NCI-H748 treated with DMSO at 0.1 percent for 48 hours (cell line): Measurements from ENCODE around the gene C10orf95.

Experiments
- DNase-seq: peaks from one replicate; lab custom pipeline; 2025; lab: John Stamatoyannopoulos, UW

C10orf95 gene

DNA sequence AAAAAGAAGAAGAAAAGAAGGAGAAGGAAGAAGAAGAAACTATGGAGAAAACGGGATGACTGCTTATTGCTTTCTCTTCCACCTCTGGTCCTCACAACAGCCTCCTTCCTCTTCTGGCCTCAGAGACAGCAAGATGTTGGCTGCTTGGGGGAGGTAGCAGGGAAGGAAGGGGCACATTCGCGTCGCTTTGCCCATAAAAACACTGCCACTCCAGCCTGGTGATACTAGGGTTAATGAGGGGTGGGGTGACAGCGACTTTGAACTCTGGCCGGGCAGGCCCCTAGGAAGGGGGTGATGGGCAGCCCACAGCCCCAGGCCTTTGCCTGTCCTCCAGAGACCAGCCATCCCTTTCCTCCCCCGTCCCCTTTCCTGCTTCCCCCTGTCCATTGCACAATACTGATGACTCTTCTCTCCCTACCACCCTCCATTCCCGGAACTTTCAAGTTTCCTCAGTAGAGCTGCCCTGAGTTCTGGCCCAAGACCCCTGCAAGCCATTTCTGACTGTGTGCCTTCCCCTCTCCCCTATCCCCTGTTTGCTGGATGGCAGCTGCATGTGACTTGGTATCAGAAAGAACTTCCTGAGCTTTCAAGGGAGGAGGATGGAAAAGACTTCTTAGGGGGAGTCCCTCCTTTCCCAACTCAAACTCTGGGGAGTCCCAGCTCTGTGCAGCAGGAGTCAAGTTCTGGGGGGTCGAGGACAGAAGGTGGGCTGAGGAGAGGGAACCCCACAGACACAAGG, 16.8 kb downstream of the C10orf95 start:
- DNase-seq, result no peak

DNA sequence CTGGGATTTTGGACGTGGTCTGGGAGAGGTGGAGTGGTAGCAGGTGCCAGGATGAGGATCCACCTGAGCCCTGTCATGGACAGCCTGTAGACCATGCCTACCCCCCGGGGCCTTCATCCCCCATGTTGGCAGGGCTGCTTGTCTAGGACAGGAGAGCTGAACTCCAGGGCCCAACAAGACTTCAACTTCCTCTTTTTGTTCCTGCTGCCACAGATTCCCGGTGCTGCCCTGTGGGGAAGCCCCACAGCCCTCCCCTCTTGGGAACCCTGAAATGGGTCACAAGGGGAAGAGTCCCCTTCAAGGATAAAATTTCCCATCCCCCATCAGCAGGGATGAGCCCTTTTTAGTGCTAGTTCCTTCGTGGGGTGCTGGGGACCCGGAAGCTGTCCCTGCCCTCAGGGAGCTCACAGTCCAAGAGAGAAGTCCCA, 17.7 kb downstream of the C10orf95 start:
- no peak for DNase-seq

DNA sequence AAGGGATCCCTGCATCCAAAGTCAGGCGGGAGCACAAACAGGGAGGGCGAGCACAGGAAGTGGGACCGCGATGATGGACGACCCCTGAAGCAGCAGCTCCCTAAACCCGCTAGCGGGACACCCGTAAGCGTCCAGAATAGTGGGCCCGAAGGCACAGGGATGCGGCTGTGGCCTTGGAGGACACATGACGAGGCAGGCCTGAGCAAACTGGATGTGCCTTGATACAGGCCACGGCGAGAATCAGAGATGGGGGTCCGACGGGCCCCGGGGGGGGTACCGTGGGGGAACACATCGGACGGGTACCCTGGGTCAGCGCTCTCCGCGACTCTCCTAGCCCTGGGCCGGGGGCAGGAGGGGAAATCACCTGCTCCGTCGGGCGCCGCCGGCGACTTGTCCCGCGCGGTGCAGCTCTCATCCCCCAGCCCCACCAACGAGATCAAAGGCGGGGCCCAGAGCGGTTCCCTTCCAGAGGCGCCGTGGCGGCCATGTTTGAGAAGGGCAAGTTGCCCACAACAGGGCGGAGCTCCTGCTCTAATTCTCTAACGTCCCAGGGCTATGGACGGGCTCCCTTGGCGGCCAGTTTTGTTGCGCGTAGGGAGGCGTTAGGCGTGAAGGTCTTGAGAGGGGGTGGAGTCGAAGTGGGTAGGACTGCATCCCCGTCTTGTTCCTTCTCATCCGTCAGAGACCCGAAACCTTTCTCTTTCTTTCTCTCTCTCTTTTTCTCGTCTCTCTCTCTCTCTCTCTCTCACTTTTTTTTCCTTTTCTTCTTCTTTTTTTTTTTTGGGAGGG, 19.0 kb downstream of the C10orf95 start, which contains the start of gene CUEDC2:
CUEDC2 (minus strand) TSS at position 413 of the 789 bp plus-strand sequence. CDS start 7,386 bp downstream, outside the sequence.
- peak; percentile 89 for DNase-seq

DNA sequence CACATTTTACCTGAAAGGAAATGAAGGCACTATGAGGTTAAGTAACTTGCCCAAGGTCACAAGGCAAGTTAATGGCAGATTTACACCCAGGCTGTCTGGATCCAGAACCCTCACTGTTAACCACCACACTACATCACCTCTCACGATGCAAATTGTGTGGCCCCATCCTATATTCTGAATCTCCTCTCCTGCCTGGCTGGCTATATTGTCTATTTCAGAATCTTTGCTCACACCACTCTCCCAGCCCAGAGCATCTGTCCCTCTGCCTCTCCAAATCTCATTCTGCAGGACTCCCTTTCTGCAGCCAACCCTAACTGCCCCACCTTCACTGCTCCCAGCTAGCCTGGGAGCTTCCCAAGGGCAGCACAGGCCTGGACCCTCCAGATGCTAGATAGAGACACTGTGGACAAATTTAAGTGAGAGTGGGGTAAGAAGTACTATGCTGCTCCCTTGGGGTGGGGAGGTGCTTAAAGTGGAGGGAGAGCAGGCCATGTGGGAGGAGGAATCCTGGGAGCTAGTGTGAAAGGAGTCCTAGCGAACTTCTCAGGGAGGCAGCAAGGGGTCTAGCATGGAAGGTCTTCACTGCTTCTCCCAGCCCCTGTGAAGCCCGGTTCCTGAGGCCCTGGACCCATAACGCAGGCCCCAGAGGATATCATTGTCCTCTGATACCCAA, 19.8 kb downstream of the C10orf95 start:
- DNase-seq, result no peak

DNA sequence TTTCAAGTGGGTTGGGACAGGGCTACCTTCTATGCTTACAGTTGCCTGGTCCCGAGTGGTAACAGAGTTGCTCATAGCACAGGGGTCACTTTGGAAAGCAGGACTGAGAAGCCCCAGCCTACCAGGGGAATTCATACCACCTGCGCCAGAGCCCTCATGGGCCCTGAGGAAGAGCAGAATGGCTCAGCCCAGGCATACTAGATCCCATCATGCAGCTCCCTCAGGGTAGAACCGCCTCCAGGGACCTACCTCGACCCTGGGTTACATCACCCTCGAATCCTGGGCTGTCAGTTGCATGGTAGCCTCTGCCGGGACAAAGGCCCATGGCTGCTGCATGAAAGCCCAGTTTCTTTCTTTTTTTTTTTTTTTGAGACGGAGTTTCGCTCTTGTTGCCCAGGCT, 21.9 kb downstream of the C10orf95 start:
- no peak for DNase-seq

DNA sequence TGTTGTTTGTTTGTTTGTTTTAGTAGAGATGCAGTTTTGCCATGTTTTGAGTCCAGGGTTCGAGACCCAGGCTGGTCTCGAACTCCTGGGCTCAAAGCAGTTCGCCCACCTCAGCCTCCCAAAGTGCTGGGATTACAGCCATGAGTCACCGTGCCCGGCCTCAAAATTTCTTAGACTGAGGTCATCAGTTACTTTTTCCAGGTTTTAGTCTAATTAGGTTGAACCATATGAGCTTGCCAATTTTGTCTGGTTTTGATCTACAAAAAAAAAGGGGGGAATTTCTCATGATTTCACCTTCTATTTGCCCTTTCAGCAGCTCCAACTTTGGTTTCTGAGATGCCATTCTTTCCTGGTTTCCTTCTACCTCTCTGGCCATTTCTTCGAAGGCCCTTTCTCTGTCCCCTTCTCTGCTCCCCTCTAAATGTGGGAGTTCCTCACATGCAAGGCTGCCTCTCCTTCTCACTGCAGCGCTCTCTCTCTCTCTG, 24.5 kb downstream of the C10orf95 start:
- DNase-seq, result no peak

DNA sequence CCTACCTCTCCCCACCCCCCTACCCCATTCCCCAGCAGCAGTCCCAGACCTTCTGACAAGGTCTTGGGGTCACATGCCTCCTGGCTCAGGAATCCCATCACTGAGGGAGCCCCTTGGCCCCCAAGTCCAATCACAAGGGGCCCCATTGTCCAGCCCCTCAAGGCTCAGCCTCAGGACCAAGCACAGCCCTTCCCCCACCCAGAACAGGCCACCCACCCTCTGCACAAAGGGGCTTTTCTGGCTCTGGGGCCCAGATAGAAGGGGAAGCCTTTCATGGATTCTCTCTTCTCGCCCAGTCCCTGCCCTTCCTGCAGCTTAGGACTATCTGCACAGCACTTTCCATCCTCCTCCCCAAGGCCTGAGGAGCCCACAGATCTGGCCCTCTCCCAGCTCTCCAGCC, 25.9 kb downstream of the C10orf95 start:
- DNase-seq, result no peak

DNA sequence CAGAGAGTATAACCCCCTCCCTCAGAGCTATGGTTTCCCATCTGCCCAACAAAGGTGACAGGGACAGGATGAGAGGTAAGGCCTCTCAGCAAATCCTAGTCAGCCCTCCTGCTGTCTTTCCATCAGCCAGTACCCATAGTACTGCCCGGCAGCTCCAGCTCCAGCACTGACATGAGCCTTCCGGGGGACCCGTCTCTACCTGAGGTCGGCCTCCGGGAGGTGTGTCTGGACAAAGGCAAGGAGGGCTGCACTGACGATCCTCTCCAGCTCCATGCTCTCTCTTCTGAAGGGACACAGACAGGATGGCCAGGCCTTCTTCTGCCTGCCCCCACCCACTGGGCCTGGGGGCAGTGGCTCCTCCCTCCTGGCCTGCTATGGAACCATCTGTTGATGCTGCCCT, 26.4 kb downstream of the C10orf95 start:
- DNase-seq, result no peak

DNA sequence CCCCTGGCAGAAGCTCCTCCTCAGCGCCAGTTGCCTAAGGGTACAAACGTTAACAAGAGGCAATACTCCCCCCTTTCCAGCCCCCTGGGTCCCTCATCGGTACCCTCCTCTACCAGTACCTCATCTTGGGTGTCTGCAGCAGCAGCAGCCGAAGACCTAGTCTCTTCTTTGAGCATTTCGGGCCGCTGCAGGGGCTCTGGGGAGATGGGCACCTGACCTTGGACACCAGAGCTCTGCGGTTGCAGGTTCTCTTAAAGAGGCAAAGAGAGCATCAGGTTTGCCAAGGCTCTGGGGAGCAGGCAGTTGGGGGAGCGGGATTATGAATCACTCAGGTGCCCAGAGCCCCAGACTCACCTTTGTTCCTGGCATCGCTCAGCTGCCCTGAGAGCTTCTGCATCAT, 27.2 kb downstream of the C10orf95 start:
- no peak for DNase-seq

DNA sequence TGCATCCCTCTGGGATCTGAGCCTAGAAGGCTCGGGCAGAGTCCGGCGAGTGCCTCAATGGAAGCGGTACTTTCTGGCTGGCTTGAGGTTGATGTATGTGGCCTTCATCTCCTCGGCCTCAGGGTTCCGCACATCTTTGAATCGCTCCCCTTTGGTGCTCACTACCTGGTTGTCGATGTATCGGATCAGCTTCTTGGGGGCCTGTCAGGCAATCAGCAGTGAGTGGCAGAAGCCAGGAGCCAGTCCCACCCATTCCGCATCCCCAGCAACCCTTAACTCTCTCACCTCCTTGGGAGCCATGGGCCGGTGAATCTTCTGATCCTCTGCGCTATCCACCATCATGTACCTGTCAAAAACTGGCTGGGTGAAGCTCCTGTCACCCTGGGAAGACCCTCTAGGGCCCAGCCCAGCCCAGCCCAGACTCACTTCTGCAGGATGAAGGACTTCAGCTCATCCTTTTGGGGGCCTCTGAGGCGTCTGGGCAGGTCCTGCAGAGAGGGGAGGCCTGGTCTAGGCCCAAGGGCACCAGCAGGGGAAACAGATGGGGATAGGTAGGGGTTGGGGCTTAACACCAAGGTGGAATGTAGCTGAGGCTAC, 27.9 kb downstream of the C10orf95 start:
- no peak for DNase-seq

DNA sequence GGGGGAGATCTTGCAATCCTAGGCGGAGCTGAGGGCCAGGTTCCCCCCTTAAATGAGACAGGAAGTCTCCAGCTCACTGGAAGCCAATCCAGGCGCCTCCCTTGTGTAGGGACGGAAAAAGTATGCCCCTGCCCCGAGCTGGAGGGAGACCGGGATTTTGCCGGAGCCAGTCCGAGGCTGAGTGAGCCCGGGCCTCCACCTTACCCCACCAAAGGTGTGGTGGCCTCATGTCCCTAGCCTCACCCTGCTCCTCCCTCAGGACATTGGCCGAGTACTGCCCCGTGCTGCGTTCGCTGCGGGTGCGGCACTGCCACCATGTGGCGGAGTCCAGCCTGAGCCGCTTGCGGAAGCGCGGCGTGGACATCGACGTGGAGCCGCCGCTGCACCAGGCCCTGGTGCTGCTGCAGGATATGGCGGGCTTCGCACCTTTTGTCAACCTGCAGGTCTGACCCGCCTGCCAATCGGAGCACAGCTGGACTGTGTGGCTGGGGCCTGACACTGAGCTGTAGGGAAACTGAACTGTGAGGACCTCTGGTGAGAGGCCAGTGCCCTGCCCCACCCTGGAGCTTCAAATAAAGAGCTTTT, 28.7 kb downstream of the C10orf95 start:
- peak; percentile 5 for DNase-seq

DNA sequence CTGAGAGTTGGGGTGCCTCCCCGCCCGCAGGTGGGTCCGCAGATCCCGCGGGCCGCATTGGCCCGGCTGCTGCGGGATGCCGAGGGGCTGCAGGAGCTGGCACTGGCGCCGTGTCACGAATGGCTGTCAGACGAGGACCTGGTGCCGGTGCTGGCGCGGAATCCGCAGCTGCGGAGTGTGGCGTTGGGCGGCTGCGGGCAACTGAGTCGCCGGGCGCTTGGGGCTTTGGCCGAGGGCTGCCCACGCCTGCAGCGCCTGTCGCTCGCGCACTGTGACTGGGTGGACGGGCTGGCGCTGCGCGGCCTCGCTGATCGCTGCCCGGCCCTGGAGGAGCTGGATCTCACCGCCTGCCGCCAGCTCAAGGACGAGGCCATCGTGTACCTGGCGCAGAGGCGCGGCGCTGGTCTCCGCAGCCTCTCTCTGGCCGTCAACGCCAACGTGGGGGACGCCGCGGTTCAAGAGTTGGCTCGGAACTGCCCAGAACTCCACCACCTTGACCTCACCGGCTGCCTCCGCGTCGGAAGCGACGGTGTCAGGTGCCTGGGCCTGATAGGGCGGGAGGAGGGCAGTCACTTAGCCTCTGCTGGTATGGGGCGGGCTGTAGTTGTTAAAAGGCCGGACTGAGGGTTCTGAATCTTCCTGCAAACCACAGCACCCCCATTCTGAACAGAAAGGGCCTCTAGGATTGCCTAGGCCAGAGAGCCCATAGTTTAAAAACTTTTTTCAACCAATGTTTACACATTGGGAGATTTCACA, 29.4 kb downstream of the C10orf95 start:
- DNase-seq, result peak; percentile 1

DNA sequence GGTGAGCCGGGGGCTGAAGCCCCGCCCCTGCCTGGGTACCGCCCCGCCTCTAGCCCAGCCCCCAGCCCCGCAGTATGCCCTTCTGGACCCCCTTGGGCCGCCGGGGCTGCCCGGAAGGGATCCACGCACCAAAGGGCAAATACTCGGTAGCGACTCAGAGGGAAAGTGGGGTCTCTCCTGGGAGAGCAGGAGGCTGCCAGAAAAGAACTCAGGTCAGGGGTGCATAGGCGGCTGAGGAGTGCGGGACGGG, 29.9 kb downstream of the C10orf95 start:
- no peak for DNase-seq

DNA sequence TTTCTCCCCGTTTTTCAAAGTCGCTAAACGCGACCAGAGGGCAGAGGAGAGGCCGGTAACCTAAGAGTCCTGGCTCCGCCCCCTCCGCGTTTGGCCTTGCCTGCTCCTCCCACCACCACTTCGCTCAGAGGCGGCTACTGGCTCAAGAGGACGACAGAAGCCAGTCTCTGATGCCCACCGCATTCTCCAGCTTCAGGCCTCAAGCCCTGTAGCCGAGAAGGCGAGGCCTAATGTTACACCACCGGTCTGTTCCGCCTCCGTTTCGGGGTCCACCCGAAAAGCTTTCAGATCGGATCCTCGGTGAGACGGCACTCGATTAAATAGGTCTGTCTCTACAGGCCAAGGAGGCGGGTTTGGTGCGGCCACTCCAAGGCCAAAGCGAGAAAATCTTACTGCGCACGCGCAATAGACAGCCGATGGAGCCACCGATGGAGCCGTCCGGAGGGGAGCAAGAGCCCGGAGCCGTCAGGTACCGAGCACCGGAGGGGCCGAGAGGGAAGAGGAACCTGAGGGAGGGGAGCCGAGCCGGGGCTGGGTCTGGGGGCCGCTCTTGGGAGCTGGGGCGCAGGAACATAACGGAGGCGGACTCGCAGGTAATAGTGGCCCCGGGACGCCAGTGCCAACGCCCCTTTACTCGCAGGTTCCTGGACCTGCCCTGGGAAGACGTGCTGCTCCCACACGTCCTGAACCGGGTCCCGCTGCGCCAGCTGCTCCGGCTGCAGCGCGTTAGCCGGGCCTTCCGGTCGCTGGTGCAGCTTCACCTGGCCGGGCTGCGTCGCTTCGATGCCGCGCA, 30.4 kb downstream of the C10orf95 start, which contains the start of gene FBXL15:
FBXL15 (plus strand) TSS at position 123 of the 793 bp plus-strand sequence; CDS start at position 417, 294 bp downstream.
- peak; percentile 82 for DNase-seq

DNA sequence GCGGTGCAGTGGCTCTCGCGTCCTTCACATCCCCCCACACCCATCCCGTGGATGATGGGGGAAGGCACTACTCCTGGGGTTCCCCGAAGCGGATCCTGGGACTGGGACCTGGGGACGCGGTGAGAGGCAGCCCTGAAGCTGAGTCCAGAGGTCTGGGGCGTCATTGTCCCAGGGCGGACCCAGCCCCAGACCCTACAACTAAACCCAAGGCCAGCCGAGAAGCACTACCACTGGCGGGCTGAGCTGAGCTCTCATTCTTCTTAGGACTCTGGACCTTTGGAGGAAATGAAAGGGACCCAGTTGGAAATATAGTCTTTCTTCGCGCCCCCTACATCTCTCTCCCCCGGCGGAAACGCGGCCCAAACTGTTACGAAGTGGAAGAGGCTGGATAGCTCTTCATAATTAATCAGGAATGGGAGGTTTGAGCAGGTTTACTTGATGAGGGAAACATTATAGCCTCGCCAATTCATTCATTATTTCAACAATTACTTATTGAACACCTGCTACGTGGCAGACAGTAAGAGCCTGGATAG, 31.1 kb downstream of the C10orf95 start:
- DNase-seq, result no peak

DNA sequence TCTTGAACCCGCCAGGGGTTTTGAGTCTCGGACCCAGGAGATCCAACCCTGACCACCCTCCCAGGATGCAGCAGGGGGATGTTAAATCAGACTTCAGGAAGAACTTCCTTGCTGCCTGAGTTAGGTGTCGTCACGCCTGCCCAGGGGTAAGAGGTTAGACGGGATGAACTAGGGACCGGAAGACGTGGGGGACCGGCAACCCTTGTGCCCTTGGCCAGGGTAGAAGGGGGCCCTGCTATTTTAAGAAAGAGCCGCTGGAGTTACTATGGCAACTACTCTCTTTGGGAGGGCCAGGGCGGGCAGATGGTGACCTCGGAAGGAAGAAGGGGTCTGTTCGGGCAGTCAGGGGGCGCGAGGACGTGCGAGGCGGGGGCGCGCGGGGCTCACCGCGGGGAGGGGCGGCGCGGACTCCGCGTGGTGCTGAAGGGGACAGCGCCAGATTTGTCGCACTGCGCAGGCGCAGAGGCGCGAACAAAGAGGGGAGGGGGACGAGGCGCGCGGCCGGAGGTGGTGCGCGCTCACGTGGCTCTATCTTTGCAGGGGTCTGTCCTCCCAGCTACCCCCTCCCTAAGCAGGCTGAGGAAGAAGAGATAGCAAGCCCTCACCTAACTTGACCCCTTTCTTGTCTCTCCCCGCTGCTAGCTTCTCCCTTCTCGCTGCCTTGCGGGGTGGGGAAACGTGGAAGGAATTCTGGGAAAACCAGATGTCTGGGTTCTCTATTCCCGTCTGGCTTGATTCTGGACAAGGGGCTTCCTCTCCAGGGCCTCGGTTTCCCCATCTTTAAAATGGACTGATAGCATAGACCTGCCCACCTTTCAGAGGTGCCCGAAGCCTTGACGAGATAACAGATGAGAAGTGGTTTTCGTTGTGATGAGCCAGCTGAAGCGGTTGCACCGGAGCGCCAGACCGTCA, 31.8 kb downstream of the C10orf95 start:
- DNase-seq, result peak; percentile 58

DNA sequence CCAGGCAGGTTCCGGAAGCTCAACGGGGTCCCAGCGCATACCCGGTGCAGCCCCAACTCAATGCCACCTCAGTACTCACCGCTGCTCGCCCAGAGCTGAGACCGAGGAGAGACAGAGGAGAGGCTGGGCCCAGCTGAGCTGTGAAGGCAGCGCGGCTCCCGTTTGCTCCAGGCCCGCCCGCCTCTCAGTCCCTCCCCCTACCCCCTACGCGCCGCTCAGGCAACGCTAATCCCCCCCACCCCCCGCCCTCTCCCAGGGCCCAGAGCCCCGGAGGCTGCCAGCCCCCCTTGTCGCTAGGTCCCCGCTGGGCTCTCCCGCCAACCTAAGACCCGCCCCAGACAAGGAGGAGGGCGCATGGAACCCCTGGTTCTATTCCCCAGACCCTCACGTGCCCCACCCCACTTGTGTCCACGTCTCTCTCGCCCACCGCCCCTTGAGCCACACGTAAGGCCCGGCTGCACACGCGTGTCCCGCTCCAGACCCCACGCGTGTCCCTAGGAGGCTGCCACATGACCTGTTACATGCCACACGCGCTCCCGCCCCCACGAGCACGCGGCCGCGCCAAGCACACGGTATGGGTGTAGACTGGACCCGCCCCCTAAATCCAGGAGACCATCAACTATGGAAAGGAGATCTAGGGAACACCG, 32.6 kb downstream of the C10orf95 start, which contains the start of gene PSD:
PSD (minus strand) TSS at position 164 of the 647 bp plus-strand sequence. CDS start 1,747 bp downstream, outside the sequence.
- peak; percentile 34 for DNase-seq

DNA sequence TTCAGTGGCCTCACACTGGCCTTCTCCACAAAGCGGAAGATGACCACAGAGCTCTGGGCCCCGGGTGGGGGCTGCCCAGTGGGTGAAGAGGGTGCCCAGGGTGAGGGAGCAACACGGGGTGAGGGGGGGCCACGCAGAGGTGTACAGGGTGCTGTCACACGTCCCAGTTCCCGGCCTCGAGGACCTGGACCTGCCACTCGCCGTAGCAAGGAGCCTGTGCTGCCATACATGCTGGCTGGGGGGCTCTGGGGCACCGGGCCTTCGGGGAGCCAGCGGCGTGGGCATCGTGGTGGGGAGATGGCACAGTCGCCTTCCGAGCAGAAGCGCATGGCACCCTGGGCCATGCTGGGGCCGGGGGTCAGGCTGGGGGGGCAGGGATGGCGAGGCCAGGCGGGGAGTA, 34.6 kb downstream of the C10orf95 start:
- DNase-seq, result no peak
